T-helper 2 cell treated with Interferon-gamma antibody and Interleukin-4, amounts not matched to agents 5 μg/mL and 100 μg/mL, for 36 hours (primary cell): Measurements from ENCODE around the gene FAM9C.
A peak's percentile ranks its signal among the peaks of the same experiment; 100 is the strongest.

Experiments used
- DNase-seq: peaks from one replicate; pipeline ENCODE4 v3.0.0; 2021; ENCODE audit warnings: low spot score
- H3K27ac Mint-ChIP-seq: one replicate; pipeline ENCODE4 v1.8.0; 2021; ENCODE audit warnings: mild to moderate bottlenecking, mixed read lengths
- H3K27me3 Mint-ChIP-seq: one replicate; pipeline ENCODE4 v1.8.0; 2021; ENCODE audit warnings: low read depth, mixed read lengths
- H3K36me3 Mint-ChIP-seq: one replicate; pipeline ENCODE4 v1.8.0; 2021; ENCODE audit warnings: low read depth, mixed read lengths
- H3K4me1 Mint-ChIP-seq: one replicate; pipeline ENCODE4 v1.8.0; 2021; ENCODE audit warnings: low read depth, mixed read lengths
- H3K4me3 Mint-ChIP-seq: one replicate; pipeline ENCODE4 v1.8.0; 2022; ENCODE audit warnings: mild to moderate bottlenecking, moderate library complexity, mixed read lengths
- H3K9me3 Mint-ChIP-seq: one replicate; pipeline ENCODE4 v1.8.0; 2021; ENCODE audit warnings: mixed read lengths

The FAM9C gene

DNA sequence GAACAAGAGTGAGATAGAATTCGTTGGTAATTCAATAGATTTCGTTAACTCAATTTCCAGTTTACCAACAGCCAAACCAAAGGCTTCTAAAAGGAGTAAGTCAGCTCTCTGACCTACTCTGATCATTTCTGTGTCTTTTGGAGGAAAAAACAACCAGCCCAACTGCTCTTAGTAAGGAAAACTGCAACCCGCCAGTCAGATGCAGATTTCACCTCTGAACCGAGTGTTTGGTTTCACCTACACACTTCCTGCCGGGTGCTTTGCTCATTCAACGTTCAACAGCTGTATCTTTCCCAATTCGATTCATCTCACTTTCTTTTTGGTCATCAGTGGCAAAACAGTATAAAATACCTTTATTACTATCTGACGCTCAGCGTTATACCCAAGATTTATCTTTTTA, 45.0 kb downstream of the FAM9C start:
- H3K4me1 Mint-ChIP-seq, result peaks cover 45% of the 10 kb centered on the region
- peak; percentile 64 for DNase-seq
- peak overlapping the region; percentile 95 for H3K27ac Mint-ChIP-seq
- peaks cover 4% of the 10 kb centered on the region for H3K36me3 Mint-ChIP-seq
- H3K4me3 Mint-ChIP-seq, result peak overlapping the region; percentile 72
- no peaks in the 10 kb centered on the region for H3K9me3 Mint-ChIP-seq
- H3K27me3 Mint-ChIP-seq, result no peaks in the 10 kb centered on the region

DNA sequence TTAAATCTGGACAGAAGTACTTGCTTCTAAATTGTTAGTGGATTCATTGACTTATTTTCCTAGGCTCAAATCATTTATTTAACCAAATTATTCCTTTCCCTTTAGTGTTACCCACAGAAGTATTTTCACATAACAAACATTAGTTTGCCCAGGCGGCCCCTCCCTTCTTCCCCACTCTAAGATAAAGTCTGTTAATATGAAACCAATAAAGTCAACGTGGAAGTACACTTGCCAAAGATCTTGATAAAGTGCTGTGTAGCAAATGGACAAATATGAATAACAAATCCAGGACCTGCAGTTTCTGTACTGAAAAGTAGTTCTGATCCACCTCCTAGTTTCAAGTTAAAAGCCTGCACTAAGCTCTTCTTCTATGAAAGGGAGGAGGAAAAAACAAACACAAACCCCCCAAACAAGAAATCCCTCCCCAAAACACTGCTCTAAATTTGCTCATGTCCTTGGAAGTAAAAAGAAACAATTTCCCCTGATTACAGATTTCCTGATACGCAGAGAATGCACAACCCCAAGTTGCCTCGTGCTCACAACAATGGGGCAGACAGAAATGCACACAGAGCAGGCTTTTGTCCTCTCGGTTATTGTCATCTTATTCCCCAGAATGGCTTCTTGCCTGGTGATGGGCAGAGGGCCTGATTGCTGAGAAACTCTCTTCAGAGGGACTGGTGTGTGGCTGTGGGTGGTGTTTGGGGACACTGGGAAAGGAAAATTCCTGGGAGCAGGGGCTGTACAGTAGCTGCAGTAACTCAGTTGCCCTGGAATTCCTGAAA, 46.3 kb downstream of the FAM9C start:
- Mint-ChIP-seq H3K9me3 (no peaks in the 10 kb centered on the region), H3K27me3 (no peaks in the 10 kb centered on the region), H3K36me3 (peaks cover 6% of the 10 kb centered on the region), H3K4me3 (peak overlapping the region; percentile 74), H3K4me1 (peaks cover 47% of the 10 kb centered on the region), H3K27ac (peak overlapping the region; percentile 93)
- DNase-seq, result no peak

DNA sequence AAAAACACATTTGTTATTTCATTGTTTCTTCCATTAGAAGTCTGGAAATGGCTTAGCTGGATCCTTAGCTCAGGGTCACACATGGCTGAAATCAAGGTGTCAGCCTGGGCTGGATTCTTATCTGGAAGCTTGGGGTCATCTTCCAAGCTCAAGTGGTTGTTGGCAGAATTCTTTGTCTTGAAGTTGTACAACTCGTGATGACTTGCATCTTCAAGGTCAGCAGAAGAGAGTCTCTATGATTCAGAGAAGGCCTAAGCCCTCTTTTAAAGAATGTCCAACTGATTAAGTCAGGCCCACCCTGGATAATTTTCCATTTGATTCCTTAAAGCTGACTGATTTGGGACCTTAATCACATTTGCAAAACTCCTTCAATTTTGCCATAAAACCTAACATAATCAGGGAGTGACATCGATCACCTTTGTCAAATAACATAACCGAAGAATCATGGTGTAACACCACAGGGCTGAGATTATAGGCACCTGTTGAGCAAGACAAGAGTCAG, 47.4 kb downstream of the FAM9C start:
- H3K4me3 Mint-ChIP-seq, result no peak overlapping the region
- DNase-seq, result no peak
- H3K4me1 Mint-ChIP-seq, result peaks cover 44% of the 10 kb centered on the region
- peak overlapping the region; percentile 93 for H3K27ac Mint-ChIP-seq
- H3K27me3 Mint-ChIP-seq, result no peaks in the 10 kb centered on the region
- H3K9me3 Mint-ChIP-seq, result no peaks in the 10 kb centered on the region
- H3K36me3 Mint-ChIP-seq, result peaks cover 6% of the 10 kb centered on the region

DNA sequence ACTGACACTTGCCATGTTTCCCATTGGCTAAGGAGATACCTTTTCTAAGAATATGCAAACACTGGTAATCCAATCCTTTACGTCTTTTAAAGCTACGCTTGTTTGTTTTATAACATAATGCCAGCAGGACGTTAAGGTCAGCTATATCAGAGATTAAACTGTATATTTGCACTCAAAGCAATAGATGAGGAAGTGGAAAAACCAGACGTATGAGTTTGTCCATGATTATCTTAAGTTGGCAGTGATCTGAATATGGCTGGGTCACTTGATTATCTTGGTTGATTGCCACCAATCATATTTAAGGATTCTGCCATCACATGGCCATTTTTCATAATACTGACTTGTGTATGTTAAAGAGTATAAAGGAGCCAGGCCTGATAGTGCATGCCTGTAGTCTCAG, 50.1 kb downstream of the FAM9C start:
- peaks cover 6% of the 10 kb centered on the region for H3K36me3 Mint-ChIP-seq
- H3K4me3 Mint-ChIP-seq, result no peak overlapping the region
- peaks cover 31% of the 10 kb centered on the region for H3K4me1 Mint-ChIP-seq
- H3K27me3 Mint-ChIP-seq, result no peaks in the 10 kb centered on the region
- no peak for DNase-seq
- no peaks in the 10 kb centered on the region for H3K9me3 Mint-ChIP-seq
- H3K27ac Mint-ChIP-seq, result no peak overlapping the region

DNA sequence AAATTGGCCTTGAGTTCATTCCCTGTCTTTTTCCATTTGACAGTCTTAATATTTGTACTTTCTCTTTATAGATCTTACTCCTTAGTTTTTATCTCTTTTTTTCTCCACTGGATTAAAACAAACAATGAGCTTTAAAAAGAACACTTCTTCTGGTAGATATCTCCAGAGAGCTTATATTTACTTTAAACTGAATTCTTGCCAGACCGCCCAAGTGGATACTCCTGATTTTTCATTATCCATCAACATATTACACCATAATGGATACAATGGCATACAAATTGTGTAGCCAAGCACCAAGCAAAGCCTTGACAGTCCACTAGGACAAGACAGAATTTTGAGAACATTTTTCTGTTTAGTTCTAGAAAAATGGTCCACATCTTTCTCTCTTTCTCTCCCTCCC, 50.6 kb downstream of the FAM9C start:
- peaks cover 31% of the 10 kb centered on the region for H3K4me1 Mint-ChIP-seq
- DNase-seq, result no peak
- H3K27ac Mint-ChIP-seq, result no peak overlapping the region
- peaks cover 6% of the 10 kb centered on the region for H3K36me3 Mint-ChIP-seq
- H3K27me3 Mint-ChIP-seq, result no peaks in the 10 kb centered on the region
- no peaks in the 10 kb centered on the region for H3K9me3 Mint-ChIP-seq
- no peak overlapping the region for H3K4me3 Mint-ChIP-seq

DNA sequence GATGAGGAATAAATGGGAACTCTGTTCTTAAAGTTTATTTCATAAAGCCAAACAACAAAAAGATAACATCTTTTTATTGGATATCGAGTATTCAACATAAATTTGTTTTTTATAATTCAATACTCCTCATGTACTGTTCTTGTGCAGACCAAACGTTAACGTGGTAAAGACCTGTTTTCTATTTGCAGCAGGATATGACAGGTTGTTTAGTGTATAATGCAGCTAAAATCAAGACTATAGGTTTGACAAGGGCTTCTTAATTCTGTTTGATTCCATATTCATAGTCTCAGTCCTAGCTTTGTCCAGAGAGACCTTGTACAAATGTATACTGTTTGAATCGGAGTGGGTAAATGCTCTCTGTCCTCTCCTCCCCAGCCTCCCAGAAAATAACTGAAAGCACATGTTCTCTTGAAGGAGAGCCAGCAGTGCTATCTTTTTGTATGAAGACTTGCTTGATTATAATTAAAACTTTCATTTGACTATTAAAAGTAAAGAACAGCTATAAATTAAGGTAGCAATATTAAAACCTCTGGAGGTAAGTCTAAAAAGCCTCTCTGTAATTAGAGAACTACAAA, 51.8 kb downstream of the FAM9C start:
- peaks cover 4% of the 10 kb centered on the region for H3K36me3 Mint-ChIP-seq
- no peaks in the 10 kb centered on the region for H3K9me3 Mint-ChIP-seq
- H3K27ac Mint-ChIP-seq, result no peak overlapping the region
- peaks cover 26% of the 10 kb centered on the region for H3K4me1 Mint-ChIP-seq
- no peak overlapping the region for H3K4me3 Mint-ChIP-seq
- no peak for DNase-seq
- no peaks in the 10 kb centered on the region for H3K27me3 Mint-ChIP-seq

DNA sequence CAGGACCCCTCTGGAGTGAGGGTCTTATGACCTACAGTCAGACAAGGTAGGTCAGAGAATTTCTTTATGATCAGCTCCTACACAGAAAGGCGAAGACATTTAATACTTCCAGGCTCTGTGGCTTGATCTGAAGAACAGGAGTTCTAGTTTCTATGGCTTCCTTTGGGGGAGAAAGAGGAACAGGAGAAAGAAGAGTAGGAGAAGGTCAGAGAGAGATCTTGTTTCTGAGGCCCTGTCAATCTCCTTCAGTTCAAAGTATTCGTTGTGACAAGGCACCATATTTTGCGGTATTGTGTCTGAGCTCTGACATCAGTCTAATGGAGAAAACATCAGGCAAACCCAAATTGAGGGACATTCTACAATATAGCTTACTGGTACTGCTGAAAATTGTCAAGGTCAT, 52.8 kb downstream of the FAM9C start:
- no peaks in the 10 kb centered on the region for H3K9me3 Mint-ChIP-seq
- peaks cover 6% of the 10 kb centered on the region for H3K36me3 Mint-ChIP-seq

DNA sequence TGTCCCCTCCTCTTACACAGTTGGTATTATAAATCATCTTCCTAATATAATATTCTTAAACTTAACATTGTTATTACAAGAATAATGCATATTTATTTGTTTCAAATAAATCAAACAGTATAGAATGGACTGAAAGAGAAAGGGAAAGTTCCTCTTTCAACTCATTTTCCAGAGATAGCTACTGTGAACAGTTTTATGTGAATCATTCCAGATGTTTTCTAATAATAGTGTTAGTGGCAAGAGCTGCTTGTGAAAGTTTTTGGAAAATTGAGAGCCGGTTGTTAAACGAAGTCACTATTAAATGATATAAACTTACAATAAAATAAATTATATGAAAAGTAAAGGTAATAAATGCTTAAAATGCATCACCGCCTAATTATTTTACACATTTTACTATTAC, 55.0 kb downstream of the FAM9C start:
- no peaks in the 10 kb centered on the region for H3K27me3 Mint-ChIP-seq
- no peak overlapping the region for H3K27ac Mint-ChIP-seq
- H3K9me3 Mint-ChIP-seq, result no peaks in the 10 kb centered on the region
- H3K4me1 Mint-ChIP-seq, result peaks cover 41% of the 10 kb centered on the region
- no peak overlapping the region for H3K4me3 Mint-ChIP-seq
- peaks cover 7% of the 10 kb centered on the region for H3K36me3 Mint-ChIP-seq
- no peak for DNase-seq

More for the DNA sequence above, 52.8 kb downstream of the FAM9C start:
- no peak for DNase-seq
- no peak overlapping the region for H3K4me3 Mint-ChIP-seq
- H3K27me3 Mint-ChIP-seq, result no peaks in the 10 kb centered on the region
- no peak overlapping the region for H3K27ac Mint-ChIP-seq
- peaks cover 29% of the 10 kb centered on the region for H3K4me1 Mint-ChIP-seq

DNA sequence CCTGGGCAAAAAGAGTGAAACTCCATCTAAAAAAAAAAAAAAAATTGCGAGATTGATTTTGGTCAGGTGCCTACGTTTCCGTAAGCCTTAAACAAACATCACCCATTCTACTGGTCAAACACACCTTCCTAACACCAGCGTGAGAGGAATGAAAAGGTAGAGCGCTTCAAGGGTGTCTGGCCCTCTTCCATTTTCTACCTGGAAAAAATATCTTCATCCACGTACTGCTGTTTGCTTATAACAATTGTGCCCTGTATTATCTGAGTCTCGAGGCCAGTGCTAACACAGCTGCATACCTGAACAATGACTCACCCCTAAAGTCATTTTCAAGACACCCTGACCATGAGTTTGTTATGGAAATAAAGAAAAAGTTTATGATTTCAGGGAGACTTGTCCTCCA, 55.6 kb downstream of the FAM9C start:
- peaks cover 7% of the 10 kb centered on the region for H3K36me3 Mint-ChIP-seq
- H3K9me3 Mint-ChIP-seq, result no peaks in the 10 kb centered on the region
- no peak overlapping the region for H3K27ac Mint-ChIP-seq
- no peak for DNase-seq
- H3K27me3 Mint-ChIP-seq, result no peaks in the 10 kb centered on the region
- H3K4me3 Mint-ChIP-seq, result no peak overlapping the region
- H3K4me1 Mint-ChIP-seq, result peaks cover 46% of the 10 kb centered on the region

DNA sequence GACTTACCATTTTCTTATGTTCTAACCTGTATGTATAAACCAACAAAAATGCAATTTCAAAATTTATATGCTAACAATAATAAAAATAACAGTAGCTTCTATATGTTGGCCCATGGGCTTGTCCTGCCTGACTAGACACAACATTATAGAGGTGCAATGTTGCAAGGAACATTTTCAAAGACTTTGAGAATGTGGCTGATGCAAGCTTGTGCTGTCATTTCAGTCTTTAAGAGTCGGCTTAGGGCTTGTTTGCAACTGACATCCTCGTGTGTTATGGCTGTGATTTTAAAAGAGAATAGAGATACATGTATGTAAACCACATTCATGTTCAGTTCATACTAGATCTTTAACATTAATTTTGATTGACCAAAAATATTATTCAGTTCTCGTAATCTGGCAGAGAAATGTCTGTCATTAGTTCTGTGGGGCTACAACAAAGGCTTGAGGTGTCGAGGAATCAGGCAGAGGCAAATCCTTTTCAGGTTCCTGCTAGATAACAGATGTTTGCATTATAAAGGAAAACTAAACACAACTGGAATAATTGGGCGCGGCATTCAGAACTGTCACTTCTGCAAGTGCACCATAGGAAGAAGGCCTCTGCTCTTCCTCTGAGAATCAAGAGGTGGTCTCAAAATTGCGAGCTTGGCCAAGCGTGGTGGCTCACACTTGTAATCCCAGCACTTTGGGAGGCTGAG, 56.4 kb downstream of the FAM9C start:
- H3K9me3 Mint-ChIP-seq, result no peaks in the 10 kb centered on the region
- peaks cover 51% of the 10 kb centered on the region for H3K4me1 Mint-ChIP-seq
- H3K27ac Mint-ChIP-seq, result peak overlapping the region; percentile 26
- DNase-seq, result no peak
- H3K36me3 Mint-ChIP-seq, result peaks cover 6% of the 10 kb centered on the region
- no peaks in the 10 kb centered on the region for H3K27me3 Mint-ChIP-seq
- H3K4me3 Mint-ChIP-seq, result no peak overlapping the region

DNA sequence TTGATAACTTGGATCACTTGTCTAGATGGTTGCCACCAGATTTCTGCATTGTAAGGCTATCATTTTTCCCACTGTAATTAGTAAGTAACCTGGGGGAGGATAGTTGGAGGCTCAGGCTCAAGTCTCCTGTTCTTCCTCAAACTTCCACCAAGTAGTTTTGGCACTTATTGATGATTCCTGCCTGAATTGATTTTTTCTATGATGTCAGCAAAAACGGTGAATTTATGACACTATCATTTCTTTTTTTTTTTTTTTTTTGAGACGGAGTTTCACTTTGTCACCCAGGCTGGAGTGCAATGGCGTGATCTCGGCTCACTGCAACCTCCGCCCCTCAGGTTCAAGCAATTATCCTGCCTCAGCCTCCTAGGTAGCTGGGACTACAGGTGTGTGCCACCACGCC, 57.1 kb downstream of the FAM9C start:
- H3K4me1 Mint-ChIP-seq, result peaks cover 57% of the 10 kb centered on the region
- peak overlapping the region; percentile 98 for H3K27ac Mint-ChIP-seq
- H3K4me3 Mint-ChIP-seq, result peak overlapping the region; percentile 63
- no peaks in the 10 kb centered on the region for H3K9me3 Mint-ChIP-seq
- no peaks in the 10 kb centered on the region for H3K27me3 Mint-ChIP-seq
- DNase-seq, result no peak
- H3K36me3 Mint-ChIP-seq, result peaks cover 6% of the 10 kb centered on the region

DNA sequence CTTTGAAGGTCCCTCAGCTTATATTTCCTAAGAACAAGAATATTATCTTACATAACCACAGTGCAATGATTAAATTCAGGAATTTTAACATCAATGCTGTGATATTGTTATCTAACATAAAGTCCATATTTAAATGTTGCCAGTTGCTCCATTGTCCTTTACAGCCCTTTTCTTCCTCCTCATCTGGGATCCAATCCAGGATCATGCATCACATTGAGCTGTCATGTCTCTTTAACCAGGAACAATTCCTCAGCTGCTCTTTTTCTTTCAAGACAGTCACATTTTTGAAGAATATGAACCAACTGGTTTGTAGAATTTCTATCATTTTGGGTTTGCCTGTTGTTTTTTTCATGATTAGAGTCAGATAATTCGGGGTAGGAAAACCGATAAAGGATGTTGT, 57.5 kb downstream of the FAM9C start:
- peak overlapping the region; percentile 63 for H3K4me3 Mint-ChIP-seq
- no peak for DNase-seq
- H3K27me3 Mint-ChIP-seq, result no peaks in the 10 kb centered on the region
- no peaks in the 10 kb centered on the region for H3K9me3 Mint-ChIP-seq
- peaks cover 6% of the 10 kb centered on the region for H3K36me3 Mint-ChIP-seq
- peaks cover 59% of the 10 kb centered on the region for H3K4me1 Mint-ChIP-seq
- H3K27ac Mint-ChIP-seq, result peak overlapping the region; percentile 98

DNA sequence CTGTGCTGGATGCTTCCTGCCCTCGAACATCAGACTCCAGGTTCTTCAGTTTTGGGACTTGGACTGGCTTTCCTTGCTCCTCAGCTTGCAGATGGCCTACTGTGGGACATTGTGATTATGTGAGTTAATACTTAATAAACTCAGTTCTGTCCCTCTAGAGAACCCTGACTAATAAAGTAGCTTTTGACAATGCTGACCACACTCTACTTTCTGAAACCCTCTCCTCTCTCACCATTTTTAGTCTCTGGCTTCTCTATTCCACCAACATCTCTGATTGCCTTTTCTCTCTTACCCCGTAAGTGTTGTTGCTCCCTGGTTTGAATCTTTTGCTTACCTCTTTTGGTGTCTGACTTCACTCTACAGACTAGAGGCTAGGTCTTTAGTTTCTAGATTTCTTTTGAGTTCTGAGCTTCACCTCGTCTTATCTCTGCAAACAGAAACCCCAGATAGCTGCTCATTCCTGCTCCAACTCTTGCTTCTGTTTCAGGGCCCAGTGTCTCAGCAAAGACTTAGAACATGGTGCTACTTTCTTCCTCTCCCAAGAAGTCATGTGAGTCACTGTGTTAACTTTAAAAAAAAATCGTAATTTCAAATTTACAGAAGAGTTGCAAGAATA, 58.1 kb downstream of the FAM9C start:
- no peaks in the 10 kb centered on the region for H3K9me3 Mint-ChIP-seq
- H3K27me3 Mint-ChIP-seq, result no peaks in the 10 kb centered on the region
- H3K4me3 Mint-ChIP-seq, result peak overlapping the region; percentile 63
- H3K27ac Mint-ChIP-seq, result peak overlapping the region; percentile 98
- DNase-seq, result no peak
- H3K36me3 Mint-ChIP-seq, result peaks cover 8% of the 10 kb centered on the region
- H3K4me1 Mint-ChIP-seq, result peaks cover 57% of the 10 kb centered on the region
